Measurements from ENCODE around the gene DCBLD1.

DNA sequence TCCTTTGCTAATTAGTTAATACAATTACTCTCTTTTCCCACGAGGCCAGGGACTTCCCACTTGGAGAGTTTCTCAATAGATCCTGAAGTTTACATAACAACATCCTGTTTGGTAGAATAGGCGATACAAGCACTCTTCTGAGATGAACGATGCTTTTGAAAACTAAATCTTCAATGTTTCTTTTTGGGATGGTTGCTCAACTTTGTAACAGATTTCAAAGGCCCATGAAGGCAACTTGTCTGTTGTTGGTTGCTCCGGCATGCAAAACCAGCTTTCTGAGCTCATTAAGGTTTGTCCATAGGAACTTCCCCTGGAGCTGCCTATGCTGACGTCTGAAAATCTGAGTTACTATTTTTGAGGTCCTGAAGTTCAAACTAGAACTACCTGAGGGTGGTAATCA is 30.8 kb upstream of the DCBLD1 start:
- TF ChIP-seq POLR2A (IDR thresholded peaks at IDR 0.05; ENCODE audit: low read depth, low read length) = no peak
- TF ChIP-seq, protein P1, sequence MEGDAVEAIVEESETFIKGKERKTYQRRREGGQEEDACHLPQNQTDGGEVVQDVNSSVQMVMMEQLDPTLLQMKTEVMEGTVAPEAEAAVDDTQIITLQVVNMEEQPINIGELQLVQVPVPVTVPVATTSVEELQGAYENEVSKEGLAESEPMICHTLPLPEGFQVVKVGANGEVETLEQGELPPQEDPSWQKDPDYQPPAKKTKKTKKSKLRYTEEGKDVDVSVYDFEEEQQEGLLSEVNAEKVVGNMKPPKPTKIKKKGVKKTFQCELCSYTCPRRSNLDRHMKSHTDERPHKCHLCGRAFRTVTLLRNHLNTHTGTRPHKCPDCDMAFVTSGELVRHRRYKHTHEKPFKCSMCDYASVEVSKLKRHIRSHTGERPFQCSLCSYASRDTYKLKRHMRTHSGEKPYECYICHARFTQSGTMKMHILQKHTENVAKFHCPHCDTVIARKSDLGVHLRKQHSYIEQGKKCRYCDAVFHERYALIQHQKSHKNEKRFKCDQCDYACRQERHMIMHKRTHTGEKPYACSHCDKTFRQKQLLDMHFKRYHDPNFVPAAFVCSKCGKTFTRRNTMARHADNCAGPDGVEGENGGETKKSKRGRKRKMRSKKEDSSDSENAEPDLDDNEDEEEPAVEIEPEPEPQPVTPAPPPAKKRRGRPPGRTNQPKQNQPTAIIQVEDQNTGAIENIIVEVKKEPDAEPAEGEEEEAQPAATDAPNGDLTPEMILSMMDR (conservative IDR thresholded peaks at IDR 0.05; ENCODE audit: low read depth, low read length) = no peak
- TF ChIP-seq, protein P2, sequence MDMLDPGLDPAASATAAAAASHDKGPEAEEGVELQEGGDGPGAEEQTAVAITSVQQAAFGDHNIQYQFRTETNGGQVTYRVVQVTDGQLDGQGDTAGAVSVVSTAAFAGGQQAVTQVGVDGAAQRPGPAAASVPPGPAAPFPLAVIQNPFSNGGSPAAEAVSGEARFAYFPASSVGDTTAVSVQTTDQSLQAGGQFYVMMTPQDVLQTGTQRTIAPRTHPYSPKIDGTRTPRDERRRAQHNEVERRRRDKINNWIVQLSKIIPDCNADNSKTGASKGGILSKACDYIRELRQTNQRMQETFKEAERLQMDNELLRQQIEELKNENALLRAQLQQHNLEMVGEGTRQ (IDR thresholded peaks at IDR 0.05; ENCODE audit: low read depth, low read length) = no peak
- no peak for TF ChIP-seq MAFK (IDR thresholded peaks at IDR 0.05; ENCODE audit: low read depth, low read length)
